Measurements from ENCODE around the gene TBC1D2.

- TF ChIP-seq POLR2A (IDR thresholded peaks at IDR 0.05): no peak
- TF ChIP-seq CTCF (IDR thresholded peaks at IDR 0.05): no peak
Observed at GRCh38 chr9:98191671-98192502, 63.6 kb downstream of the TBC1D2 start.

All from gastroesophageal sphincter (tissue), 3 donors.